Neural progenitor cell (in vitro differentiated cells): ENCODE data around the gene CYP2A7.

Experiments
- CTCF ChIP-seq: fragments of 200-600 bp; sonication (generic); IDR thresholded peaks from 2 replicates; pipeline ENCODE4 v1.5.1; 2017; ENCODE audit warnings: antibody characterized with exemption, mild to moderate bottlenecking
- EZH2 ChIP-seq: fragments of 200-600 bp; sonication (generic); IDR thresholded peaks from 2 replicates; pipeline ENCODE4 v1.6.1; 2017; ENCODE audit warnings: antibody characterized with exemption, mild to moderate bottlenecking, moderate library complexity
- EZH2phosphoT487 ChIP-seq: fragments of 200-600 bp; sonication (generic); IDR thresholded peaks from 2 replicates; pipeline ENCODE4 v1.6.1; 2017; ENCODE audit warnings: antibody characterized with exemption

- TF ChIP-seq EZH2 (no peak), CTCF (no peak), EZH2phosphoT487 (no peak)
Measured at GRCh38 chr19:40872209-40872608, 9.8 kb downstream of the CYP2A7 start.
